DND-41 (cell line): Measurements from ENCODE around the gene CTU2.

Experiments
- EZH2 ChIP-seq: IDR thresholded peaks from 3 replicates; pipeline ENCODE4 v1.6.1; 2012; ENCODE audit warnings: borderline replicate concordance, low read depth, mild to moderate bottlenecking, moderate library complexity, low read length, inconsistent platforms; ENCODE audit not compliant: severe bottlenecking
- TF ChIP-seq, protein P1 (sequence below): IDR thresholded peaks from 2 replicates; pipeline ENCODE4 v1.5.1; 2012; ENCODE audit warnings: borderline replicate concordance, low read length, moderate library complexity, mild to moderate bottlenecking; ENCODE audit not compliant: poor library complexity, severe bottlenecking; ENCODE audit errors: extremely low read depth

DNA sequence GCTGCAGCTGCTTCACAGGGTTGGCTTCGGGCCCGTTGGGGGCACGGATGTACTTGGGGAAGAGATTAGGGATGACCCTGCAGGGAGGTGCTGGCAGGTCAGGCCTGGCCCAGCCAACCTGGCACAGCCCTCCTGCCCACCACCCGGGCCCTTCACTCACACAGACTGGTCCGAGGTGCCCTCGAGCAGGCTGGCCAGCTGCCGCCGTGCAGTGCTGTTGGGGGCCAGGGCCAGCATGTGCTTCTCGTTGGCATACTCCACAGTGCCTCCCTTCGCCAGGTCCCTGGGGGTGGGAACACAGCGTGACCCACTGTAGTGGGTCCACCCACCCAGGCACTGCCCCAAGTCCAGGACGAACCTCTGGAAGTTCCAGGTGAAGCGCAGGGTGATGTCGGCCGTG is 9.9 kb downstream of the CTU2 start:
- TF ChIP-seq, protein P1, sequence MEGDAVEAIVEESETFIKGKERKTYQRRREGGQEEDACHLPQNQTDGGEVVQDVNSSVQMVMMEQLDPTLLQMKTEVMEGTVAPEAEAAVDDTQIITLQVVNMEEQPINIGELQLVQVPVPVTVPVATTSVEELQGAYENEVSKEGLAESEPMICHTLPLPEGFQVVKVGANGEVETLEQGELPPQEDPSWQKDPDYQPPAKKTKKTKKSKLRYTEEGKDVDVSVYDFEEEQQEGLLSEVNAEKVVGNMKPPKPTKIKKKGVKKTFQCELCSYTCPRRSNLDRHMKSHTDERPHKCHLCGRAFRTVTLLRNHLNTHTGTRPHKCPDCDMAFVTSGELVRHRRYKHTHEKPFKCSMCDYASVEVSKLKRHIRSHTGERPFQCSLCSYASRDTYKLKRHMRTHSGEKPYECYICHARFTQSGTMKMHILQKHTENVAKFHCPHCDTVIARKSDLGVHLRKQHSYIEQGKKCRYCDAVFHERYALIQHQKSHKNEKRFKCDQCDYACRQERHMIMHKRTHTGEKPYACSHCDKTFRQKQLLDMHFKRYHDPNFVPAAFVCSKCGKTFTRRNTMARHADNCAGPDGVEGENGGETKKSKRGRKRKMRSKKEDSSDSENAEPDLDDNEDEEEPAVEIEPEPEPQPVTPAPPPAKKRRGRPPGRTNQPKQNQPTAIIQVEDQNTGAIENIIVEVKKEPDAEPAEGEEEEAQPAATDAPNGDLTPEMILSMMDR = no peak
- TF ChIP-seq EZH2 = no peak
